GM12872 (cell line): ENCODE data around the gene CRACR2A.

Source experiments
- CTCF ChIP-seq: IDR thresholded peaks from 3 replicates; pipeline ENCODE4 v1.5.1; 2011; ENCODE audit warnings: low read depth, mild to moderate bottlenecking, low read length, moderate library complexity; ENCODE audit not compliant: insufficient read depth

The CRACR2A gene

GRCh38 chr12:3606128-3606527 lies 146.8 kb downstream of the CRACR2A start:
- no peak for TF ChIP-seq CTCF

GRCh38 chr12:3605692-3606091 lies 147.2 kb downstream of the CRACR2A start:
- TF ChIP-seq CTCF: no peak

- no peak for TF ChIP-seq CTCF
Measured at GRCh38 chr12:3604748-3605586, 147.9 kb downstream of the CRACR2A start.

- no peak for TF ChIP-seq CTCF
Measured at GRCh38 chr12:3604286-3604685, 148.6 kb downstream of the CRACR2A start.

GRCh38 chr12:3603576-3603975 lies 149.3 kb downstream of the CRACR2A start:
- TF ChIP-seq CTCF: no peak

GRCh38 chr12:3602488-3602887 lies 150.4 kb downstream of the CRACR2A start:
- TF ChIP-seq CTCF: no peak

- TF ChIP-seq CTCF: no peak
Measured at GRCh38 chr12:3601461-3602150, 151.3 kb downstream of the CRACR2A start.
